ENCODE results near the gene ZNF639. TPM values are rescaled to one million over a fixed set of nuclear protein-coding genes. Genes with fewer than 3 reads are reported as not detected.
"Not testable (repeated sequence)": the region's sequence is repeated elsewhere in the genome, so short reads cannot be mapped to it uniquely, and the experiment has no call there.

Gene ZNF639
- total RNA-seq, 1 experiment from 2014 or later: 52.8 TPM

- no peaks in the 10 kb centered on the region for H3K27me3 Mint-ChIP-seq (ENCODE audit: insufficient read depth, unreplicated experiment)
- H3K4me1 Mint-ChIP-seq (ENCODE audit: insufficient read depth, unreplicated experiment): no peaks in the 10 kb centered on the region
- no peak for DNase-seq (ENCODE audit: unreplicated experiment)
- H3K4me3 Mint-ChIP-seq (ENCODE audit: unreplicated experiment): no peak overlapping the region
- H3K27ac Mint-ChIP-seq (ENCODE audit: low read depth, unreplicated experiment): no peak overlapping the region
- no peaks in the 10 kb centered on the region for H3K36me3 Mint-ChIP-seq (ENCODE audit: insufficient read depth, unreplicated experiment)
- peaks cover 7% of the 10 kb centered on the region for H3K9me3 Mint-ChIP-seq (ENCODE audit: unreplicated experiment)
- BruUV-seq (replicated peaks): no TSS peak
- CTCF ChIA-PET: interaction anchor here (0.7 to 1.2 kb wide), 5 partner anchors 8 to 337 kb away, joined by 3 to 4 read pairs (median 4); no protein-coding TSS in a partner anchor
- no peak for TF ChIP-seq CTCF (IDR thresholded peaks at IDR 0.05; ENCODE audit: unreplicated experiment)
- intact Hi-C loops (cut with micrococcal nuclease): no loop called here
- POLR2A ChIA-PET: interaction anchor here (0.7 kb wide), 1 partner anchor 151 kb away, joined by 3 read pairs; no protein-coding TSS in a partner anchor
Observed at GRCh38 chr3:179302111-179302510, 20.7 kb upstream of the ZNF639 start.

GRCh38 chr3:179304605-179305004 lies 18.2 kb upstream of the ZNF639 start:
- DNase-seq (ENCODE audit: unreplicated experiment): no peak
- CTCF ChIA-PET: interaction anchor here (0.7 kb wide), 1 partner anchor 289 kb away, joined by 3 read pairs; no protein-coding TSS in a partner anchor
- Mint-ChIP-seq H3K4me3 (ENCODE audit: unreplicated experiment) (no peak overlapping the region), H3K27ac (ENCODE audit: low read depth, unreplicated experiment) (no peak overlapping the region), H3K9me3 (ENCODE audit: unreplicated experiment) (peaks cover 3% of the 10 kb centered on the region), H3K27me3 (ENCODE audit: insufficient read depth, unreplicated experiment) (no peaks in the 10 kb centered on the region), H3K36me3 (ENCODE audit: insufficient read depth, unreplicated experiment) (no peaks in the 10 kb centered on the region), H3K4me1 (ENCODE audit: insufficient read depth, unreplicated experiment) (no peaks in the 10 kb centered on the region)
- no TSS peak for BruUV-seq (replicated peaks)
- intact Hi-C loops (cut with micrococcal nuclease): no loop called here
- no peak for TF ChIP-seq CTCF (IDR thresholded peaks at IDR 0.05; ENCODE audit: unreplicated experiment)
- POLR2A ChIA-PET: no interaction called here

GRCh38 chr3:179307362-179307761 lies 15.5 kb upstream of the ZNF639 start:
- H3K9me3 Mint-ChIP-seq (ENCODE audit: unreplicated experiment); H3K4me1 Mint-ChIP-seq (ENCODE audit: insufficient read depth, unreplicated experiment); POLR2A ChIA-PET; H3K27me3 Mint-ChIP-seq (ENCODE audit: insufficient read depth, unreplicated experiment); H3K4me3 Mint-ChIP-seq (ENCODE audit: unreplicated experiment); BruUV-seq (replicated peaks); H3K36me3 Mint-ChIP-seq (ENCODE audit: insufficient read depth, unreplicated experiment); intact Hi-C loops (cut with micrococcal nuclease); H3K27ac Mint-ChIP-seq (ENCODE audit: low read depth, unreplicated experiment); DNase-seq (ENCODE audit: unreplicated experiment): not testable (repeated sequence)
- CTCF ChIA-PET: interaction anchor here (0.6 to 2.3 kb wide), 7 partner anchors 8 to 292 kb away, joined by 3 to 13 read pairs (median 5); no protein-coding TSS in a partner anchor

- H3K4me1 Mint-ChIP-seq (ENCODE audit: insufficient read depth, unreplicated experiment): no peaks in the 10 kb centered on the region
- no peak for TF ChIP-seq CTCF (IDR thresholded peaks at IDR 0.05; ENCODE audit: unreplicated experiment)
- no peak for DNase-seq (ENCODE audit: unreplicated experiment)
- H3K27me3 Mint-ChIP-seq (ENCODE audit: insufficient read depth, unreplicated experiment): no peaks in the 10 kb centered on the region
- H3K4me3 Mint-ChIP-seq (ENCODE audit: unreplicated experiment): no peak overlapping the region
- no peaks in the 10 kb centered on the region for H3K9me3 Mint-ChIP-seq (ENCODE audit: unreplicated experiment)
- no peak overlapping the region for H3K27ac Mint-ChIP-seq (ENCODE audit: low read depth, unreplicated experiment)
- BruUV-seq (replicated peaks): no TSS peak
- intact Hi-C loops (cut with micrococcal nuclease): no loop called here
- H3K36me3 Mint-ChIP-seq (ENCODE audit: insufficient read depth, unreplicated experiment): no peaks in the 10 kb centered on the region
- ChIA-PET POLR2A (no interaction called here), CTCF (interaction anchor here (0.6 to 1.7 kb wide), 6 partner anchors 77 to 292 kb away, joined by 3 to 5 read pairs (median 4); no protein-coding TSS in a partner anchor)
Observed at GRCh38 chr3:179308001-179308400, 14.8 kb upstream of the ZNF639 start.

All from MCF 10A (cell line).